Spleen (tissue), 11 donors: ENCODE data around the gene FSTL4. TPM values are rescaled to one million over a fixed set of nuclear protein-coding genes. Genes with fewer than 3 reads are reported as not detected.

ENCODE experiments used
- DNase-seq: peaks from one replicate; pipeline ENCODE4 v3.0.0-alpha.2; 2020
- H3K27ac ChIP-seq, 8 donors: fragments of 200-600 bp; sonication (generic) in 7 of 8; 1 replicate in 4 of 8; 2 replicates in 4 of 8; pipeline versions ENCODE4 v1.5.0 to v1.8.0; 2016 to 2021; ENCODE audit warnings: inconsistent platforms in 4 of 8, mild to moderate bottlenecking in 4 of 8, moderate library complexity in 1 of 8
- H3K27me3 ChIP-seq, 7 donors: fragments of 200-600 bp; sonication (generic) in 6 of 7; replicated peaks in 1 of 7; 1 replicate in 4 of 7; 2 replicates in 3 of 7; pipeline versions ENCODE4 v1.5.0 to v1.8.0; 2016 to 2021; ENCODE audit warnings: inconsistent platforms in 3 of 7, mild to moderate bottlenecking in 1 of 7
- H3K36me3 ChIP-seq, 6 donors: fragments of 200-600 bp; sonication (generic) in 5 of 6; 1 replicate in 4 of 6; 2 replicates in 2 of 6; pipeline versions ENCODE4 v1.5.0 to v1.8.0; 2016 to 2021; ENCODE audit warnings: inconsistent platforms in 2 of 6
- H3K4me1 ChIP-seq, 6 donors: fragments of 200-600 bp; sonication (generic) in 5 of 6; 1 replicate in 3 of 6; 2 replicates in 3 of 6; pipeline versions ENCODE4 v1.5.0 to v1.8.0; 2016 to 2021; ENCODE audit warnings: inconsistent platforms in 3 of 6
- H3K4me3 ChIP-seq, 8 donors: fragments of 200-600 bp; sonication (generic) in 7 of 8; 1 replicate in 4 of 8; 2 replicates in 4 of 8; pipeline versions ENCODE4 v1.5.0 to v1.8.0; 2016 to 2021; ENCODE audit warnings: inconsistent platforms in 4 of 8, mild to moderate bottlenecking in 4 of 8, moderate library complexity in 2 of 8
- H3K9me3 ChIP-seq, 8 donors: fragments of 200-600 bp; sonication (generic) in 7 of 8; 1 replicate in 4 of 8; 2 replicates in 4 of 8; pipeline versions ENCODE4 v1.5.0 to v1.8.0; 2016 to 2021; ENCODE audit warnings: inconsistent platforms in 4 of 8
- POLR2A ChIP-seq, 3 donors: fragments of 450-650 bp; IDR thresholded peaks; one replicate each; pipeline ENCODE4 v1.5.1; 2017; ENCODE audit warnings: antibody characterized with exemption in 3 of 3, mild to moderate bottlenecking in 1 of 3
- POLR2AphosphoS5 ChIP-seq, 3 donors: sonication (generic); formaldehyde crosslinking; IDR thresholded peaks; one replicate each; pipeline ENCODE4 v1.5.1; 2017; ENCODE audit warnings: antibody characterized with exemption in 3 of 3
- WGBS, 5 donors: extraction: QIAGEN DNeasy Blood & Tissue Kit in 3 of 5; methylation state at CpG; one replicate each; pipeline versions ENCODE4 v1.1.5 to v1.1.7; 2013 to 2018; 5-methylcytosine and 5-hydroxymethylcytosine counted together
- intact Hi-C: fragments of 100-400 bp; cut with DNase I; formaldehyde crosslinking; loops from one replicate; pipeline ENCODE4 v1.15.0; 2023; ENCODE audit warnings: low total_unique reads
- polyA plus RNA-seq, 3 donors: library from polyadenylated mRNA; stranded (reverse); fragments of 200-250 nt; gene quantifications; one replicate each; pipeline ENCODE4 v1.2.1, GENCODE V29; 2013
- total RNA-seq, 7 donors: library from RNA; depleted of rRNA in 3 of 7; stranded (reverse); fragments of >200 nt in 3 of 7; fragmentation: NEBNext Ultra II Directional in 4 of 7; extraction: Animal tissue kit (Norgen Biotek cat#: 25700) in 4 of 7; gene quantifications; one replicate each; pipeline versions ENCODE4 v1.1.0 to v1.2.1, GENCODE V29; 2016 to 2021
- TF ChIP-seq, protein P1 (sequence below), 11 experiments: fragments of 200-600 bp in 7 of 11; fragments of 450-650 bp in 4 of 11; sonication (generic) in 4 of 11; IDR thresholded peaks in 8 of 11; conservative IDR thresholded peaks in 3 of 11; 1 replicate in 7 of 11; 2 replicates in 4 of 11; pipeline versions ENCODE4 v1.4.0 to v1.8.0; 2016 to 2021; ENCODE audit warnings: antibody characterized with exemption in 11 of 11, inconsistent platforms in 4 of 11, mild to moderate bottlenecking in 1 of 11
- donor health status: healthy with polysubstance abuse.
- donor health status: DM: no; HTN: no; CAD: no; lungs with moderate emphysema.
- donor health status: DM: no; HTN: no; CAD: no.
- donor health status: Bipolar disorder and iron deficiency.
- donor health status: healthy.
- donor health status: DM: no; HTN: no; CAD: no.
- donor health status: DM: yes; HTN: yes; CAD: no.

The FSTL4 gene
- total and polyA plus RNA-seq, 10 donors = under 0.01 to 1.0 (median 0.37) TPM; not detected in 4

GRCh38 chr5:133624316-133624715 lies 12.0 kb upstream of the FSTL4 start:
- Histone ChIP-seq H3K4me1 (no peaks in the 10 kb centered on the region), H3K4me3 (no peak overlapping the region), H3K27ac (no peak overlapping the region), H3K27me3 (peaks cover 0 to 38% (median 6%) of the 10 kb centered on the region in 7 donors), H3K36me3 (no peaks in the 10 kb centered on the region), H3K9me3 (no peaks in the 10 kb centered on the region)
- intact Hi-C loops = no loop called here
- DNase-seq = no peak
- TF ChIP-seq, protein P1, sequence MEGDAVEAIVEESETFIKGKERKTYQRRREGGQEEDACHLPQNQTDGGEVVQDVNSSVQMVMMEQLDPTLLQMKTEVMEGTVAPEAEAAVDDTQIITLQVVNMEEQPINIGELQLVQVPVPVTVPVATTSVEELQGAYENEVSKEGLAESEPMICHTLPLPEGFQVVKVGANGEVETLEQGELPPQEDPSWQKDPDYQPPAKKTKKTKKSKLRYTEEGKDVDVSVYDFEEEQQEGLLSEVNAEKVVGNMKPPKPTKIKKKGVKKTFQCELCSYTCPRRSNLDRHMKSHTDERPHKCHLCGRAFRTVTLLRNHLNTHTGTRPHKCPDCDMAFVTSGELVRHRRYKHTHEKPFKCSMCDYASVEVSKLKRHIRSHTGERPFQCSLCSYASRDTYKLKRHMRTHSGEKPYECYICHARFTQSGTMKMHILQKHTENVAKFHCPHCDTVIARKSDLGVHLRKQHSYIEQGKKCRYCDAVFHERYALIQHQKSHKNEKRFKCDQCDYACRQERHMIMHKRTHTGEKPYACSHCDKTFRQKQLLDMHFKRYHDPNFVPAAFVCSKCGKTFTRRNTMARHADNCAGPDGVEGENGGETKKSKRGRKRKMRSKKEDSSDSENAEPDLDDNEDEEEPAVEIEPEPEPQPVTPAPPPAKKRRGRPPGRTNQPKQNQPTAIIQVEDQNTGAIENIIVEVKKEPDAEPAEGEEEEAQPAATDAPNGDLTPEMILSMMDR (IDR thresholded peaks at IDR 0.05 in 8 of 11, conservative IDR thresholded peaks at IDR 0.05 in 3 of 11) = no peak
- TF ChIP-seq POLR2AphosphoS5 (IDR thresholded peaks at IDR 0.05) = no peak
- no peak for TF ChIP-seq POLR2A (IDR thresholded peaks at IDR 0.05)
- WGBS, 5 donors = 60 to 67% (median 64%) methylated on average over 3 of the region's 3 CpGs

GRCh38 chr5:133618141-133618540 lies 5.8 kb upstream of the FSTL4 start:
- 67 to 85% (median 78%) methylated on average over 1 of the region's 1 CpG for WGBS, 5 donors
- Histone ChIP-seq H3K36me3 (no peaks in the 10 kb centered on the region), H3K4me3 (peak overlapping the region in 1 of 8 donors; percentile 11), H3K9me3 (no peaks in the 10 kb centered on the region), H3K4me1 (no peaks in the 10 kb centered on the region), H3K27me3 (peaks cover 0 to 53% (median 15%) of the 10 kb centered on the region in 7 donors), H3K27ac (no peak overlapping the region)
- no peak for DNase-seq
- TF ChIP-seq POLR2AphosphoS5 (IDR thresholded peaks at IDR 0.05) (no peak), POLR2A (IDR thresholded peaks at IDR 0.05) (no peak)
- TF ChIP-seq, protein P1 (IDR thresholded peaks at IDR 0.05 in 8 of 11, conservative IDR thresholded peaks at IDR 0.05 in 3 of 11) = no peak
- intact Hi-C loops = no loop called here

DNA sequence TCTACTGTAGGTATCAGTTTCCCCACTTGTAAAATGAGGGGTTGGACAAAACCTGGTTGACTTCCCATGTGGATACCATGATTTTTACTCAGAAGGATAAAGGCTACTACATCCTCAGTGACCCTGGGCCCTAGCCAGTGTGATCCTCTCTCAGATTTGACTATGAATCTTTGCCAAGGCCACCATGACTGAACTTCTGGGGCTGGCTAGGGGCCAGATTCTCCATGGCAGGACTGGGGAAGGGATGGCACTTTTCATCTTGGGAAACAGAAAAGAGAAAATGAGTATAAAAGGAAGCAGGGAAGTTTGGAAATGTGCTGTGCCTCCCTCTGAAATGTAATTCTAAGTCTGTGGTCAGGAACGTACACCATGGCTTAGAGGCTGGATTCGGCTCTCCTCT lies 1.4 kb upstream of the FSTL4 start:
- H3K36me3 ChIP-seq = no peaks in the 10 kb centered on the region
- H3K27me3 ChIP-seq = peaks cover 2 to 72% (median 50%) of the 10 kb centered on the region in 7 donors
- no peak overlapping the region for H3K4me3 ChIP-seq
- WGBS, 5 donors = 80 to 90% (median 83%) methylated on average over 2 of the region's 2 CpGs
- H3K4me1 ChIP-seq = peaks cover 9 to 24% (median 20%) of the 10 kb centered on the region in 6 donors
- TF ChIP-seq POLR2A (IDR thresholded peaks at IDR 0.05) (no peak), POLR2AphosphoS5 (IDR thresholded peaks at IDR 0.05) (no peak)
- TF ChIP-seq, protein P1 (IDR thresholded peaks at IDR 0.05 in 8 of 11, conservative IDR thresholded peaks at IDR 0.05 in 3 of 11) = no peak
- no peak overlapping the region for H3K27ac ChIP-seq
- DNase-seq = no peak
- intact Hi-C loops = no loop called here
- H3K9me3 ChIP-seq = no peaks in the 10 kb centered on the region

GRCh38 chr5:133613184-133613583 lies 843 bp upstream of the FSTL4 start:
- H3K9me3 ChIP-seq = no peaks in the 10 kb centered on the region
- no peak for DNase-seq
- no peak overlapping the region for H3K27ac ChIP-seq
- peaks cover 2 to 74% (median 55%) of the 10 kb centered on the region in 7 donors for H3K27me3 ChIP-seq
- TF ChIP-seq POLR2AphosphoS5 (IDR thresholded peaks at IDR 0.05) (no peak), POLR2A (IDR thresholded peaks at IDR 0.05) (no peak)
- TF ChIP-seq, protein P1 (IDR thresholded peaks at IDR 0.05 in 8 of 11, conservative IDR thresholded peaks at IDR 0.05 in 3 of 11) = no peak
- no peaks in the 10 kb centered on the region for H3K36me3 ChIP-seq
- H3K4me3 ChIP-seq = no peak overlapping the region
- intact Hi-C loops = no loop called here
- peaks cover 9 to 24% (median 20%) of the 10 kb centered on the region in 6 donors for H3K4me1 ChIP-seq
- 69 to 84% (median 75%) methylated on average over 5 of the region's 5 CpGs for WGBS, 5 donors
